CD4-positive, alpha-beta T cell treated with Interleukin-6 for 4 hours (primary cell): Measurements from ENCODE around the gene PSMD9.

Source experiments
- DNase-seq: peaks from one replicate; pipeline ENCODE4 v3.0.0-alpha.2; 2020; ENCODE audit warnings: mixed read lengths

The PSMD9 gene

DNA sequence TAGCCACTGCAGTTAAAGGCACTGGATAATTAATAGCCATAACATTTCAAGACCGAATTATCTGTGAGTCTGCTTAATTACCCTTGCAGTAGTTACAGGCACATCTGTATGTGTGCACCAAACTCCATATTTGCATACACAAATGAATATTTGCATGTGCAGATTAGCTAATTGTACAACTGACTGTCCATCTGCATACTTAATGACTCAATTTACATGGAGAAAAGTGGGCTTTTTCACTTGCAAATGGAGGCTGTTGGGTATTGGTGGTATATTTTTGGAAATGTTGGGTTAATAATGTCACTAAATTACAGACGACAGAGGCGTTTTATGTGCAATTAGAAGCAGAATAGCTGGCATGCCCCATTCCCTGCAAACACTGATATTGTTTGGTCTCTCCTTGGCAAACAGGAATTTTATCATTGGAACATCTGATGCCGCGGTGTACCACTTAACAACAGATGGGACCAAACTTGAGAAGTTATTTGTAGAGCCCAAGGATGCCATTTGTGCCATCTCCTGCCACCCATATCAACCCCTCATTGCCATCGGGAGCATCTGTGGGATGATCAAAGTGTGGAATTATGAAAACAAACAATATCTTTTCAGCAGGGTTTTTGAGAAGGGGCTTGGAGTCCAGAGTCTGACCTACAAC, 69.4 kb downstream of the PSMD9 start:
- no peak for DNase-seq

- no peak for DNase-seq
Measured at GRCh38 chr12:121958541-121959240, 70.1 kb downstream of the PSMD9 start.

GRCh38 chr12:121960541-121960940, 72.0 kb downstream of the PSMD9 start:
- DNase-seq: no peak

- DNase-seq: no peak
Measured at GRCh38 chr12:121961195-121961879, 72.7 kb downstream of the PSMD9 start.

DNA sequence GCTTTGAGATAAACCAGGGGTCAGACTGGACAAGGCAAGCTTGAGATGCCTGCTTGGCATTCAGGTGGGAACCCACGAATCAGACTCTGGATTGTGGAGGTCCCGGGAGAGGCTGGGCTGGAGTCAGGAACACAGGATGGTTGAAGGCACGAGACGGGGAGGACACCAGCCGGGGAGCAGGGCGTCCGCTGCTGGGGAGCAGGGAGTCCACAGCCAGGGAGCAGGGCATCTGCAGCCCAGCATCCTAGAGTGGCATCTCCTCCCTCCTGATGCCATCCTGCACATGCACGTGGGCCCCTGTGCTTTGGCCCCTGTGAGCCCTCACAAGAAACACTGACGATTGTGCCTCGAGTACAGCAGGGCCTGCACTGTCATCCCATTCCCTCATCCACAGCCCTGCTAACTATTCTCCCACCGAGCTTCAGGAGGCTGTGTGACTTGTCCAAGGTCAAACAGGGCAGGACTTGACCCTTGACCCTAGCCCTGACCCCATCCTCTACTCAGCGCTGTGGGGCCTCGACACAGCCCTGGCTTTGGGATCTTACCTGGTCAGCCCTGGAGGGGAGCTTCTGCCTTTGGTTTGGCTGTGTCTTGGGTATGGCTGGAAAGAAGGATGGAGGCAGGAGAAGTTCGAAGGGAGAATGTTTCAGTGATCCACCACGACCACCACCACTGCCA, 74.9 kb downstream of the PSMD9 start:
- no peak for DNase-seq

GRCh38 chr12:121964813-121965643, 76.4 kb downstream of the PSMD9 start:
- no peak for DNase-seq

DNA sequence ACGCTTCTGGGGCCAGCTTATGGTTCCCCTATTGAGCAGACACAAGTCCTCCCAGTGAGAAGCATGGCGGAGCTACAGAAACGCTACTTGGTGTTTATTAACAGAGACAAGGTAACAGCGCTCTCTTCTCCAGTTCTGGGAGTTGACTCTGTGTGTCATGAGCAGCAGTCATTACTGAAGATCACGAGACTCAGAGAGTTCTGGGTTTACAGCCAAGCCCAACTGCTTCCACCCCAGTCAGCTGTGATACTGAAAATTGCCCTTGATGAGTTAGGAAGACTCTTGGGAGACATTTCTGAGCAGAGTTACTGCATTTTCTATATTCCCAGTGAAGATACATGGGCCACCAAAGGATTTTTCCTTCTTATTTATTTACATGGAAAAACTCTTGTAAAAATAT, 78.4 kb downstream of the PSMD9 start:
- no peak for DNase-seq
